HG02763 (cell line): ENCODE results near the gene SLFN14.
A peak's percentile ranks its signal among the peaks of the same experiment; 100 is the strongest.
"Not testable (repeated sequence)": the region's sequence is repeated elsewhere in the genome, so short reads cannot be mapped to it uniquely, and the experiment has no call there.

ENCODE experiments used
- ATAC-seq: cut with Tn5 transposase; IDR thresholded peaks from one replicate; pipeline ENCODE4 v1.9.1; 2021; ENCODE audit warnings: mild to moderate bottlenecking, moderate library complexity; ENCODE audit not compliant: unreplicated experiment

Gene SLFN14

GRCh38 chr17:35560703-35561102 lies at the start of gene SLFN14:
SLFN14 (minus strand) TSS chr17:35560819; CDS start chr17:35558062, 2,757 bp downstream.
- ATAC-seq, result no peak

- no peak for ATAC-seq
These were observed 49.2 kb upstream of the SLFN14 start for GRCh38 chr17:35609831-35610230.

GRCh38 chr17:35607239-35607847 lies 46.7 kb upstream of the SLFN14 start:
- no peak for ATAC-seq

- no peak for ATAC-seq
These were observed 45.1 kb upstream of the SLFN14 start for GRCh38 chr17:35605678-35606077.

- no peak for ATAC-seq
These were observed 43.1 kb upstream of the SLFN14 start for GRCh38 chr17:35603674-35604073.

- ATAC-seq, result no peak
These were observed 37.0 kb upstream of the SLFN14 start for GRCh38 chr17:35597604-35598003.

GRCh38 chr17:35596530-35597233 lies 36.1 kb upstream of the SLFN14 start:
- no peak for ATAC-seq

GRCh38 chr17:35596072-35596471 lies 35.5 kb upstream of the SLFN14 start:
- ATAC-seq, result no peak

GRCh38 chr17:35588196-35588920 lies 27.7 kb upstream of the SLFN14 start:
- ATAC-seq, result no peak

GRCh38 chr17:35587074-35587961 lies 26.7 kb upstream of the SLFN14 start, which contains the start of gene AP2B1:
AP2B1 (plus strand) TSS chr17:35587322; CDS start chr17:35594031, 6,709 bp downstream.
- ATAC-seq, result peak; percentile 95

GRCh38 chr17:35586569-35587073 lies 26.0 kb upstream of the SLFN14 start:
- ATAC-seq, result no peak

GRCh38 chr17:35584061-35584460 lies 23.4 kb upstream of the SLFN14 start:
- ATAC-seq, result no peak

- no peak for ATAC-seq
These were observed 18.4 kb upstream of the SLFN14 start for GRCh38 chr17:35578929-35579432.

- peak; percentile 88 for ATAC-seq
These were observed 17.7 kb upstream of the SLFN14 start, which contains the start of gene PEX12 for GRCh38 chr17:35578197-35578928. PEX12 (minus strand) TSS chr17:35578571; CDS start chr17:35578021, 550 bp downstream.

GRCh38 chr17:35577830-35578196 lies 17.2 kb upstream of the SLFN14 start:
- no peak for ATAC-seq

- ATAC-seq, result no peak
These were observed 15.1 kb upstream of the SLFN14 start for GRCh38 chr17:35575759-35576158.

GRCh38 chr17:35569405-35569804 lies 8.8 kb upstream of the SLFN14 start:
- no peak for ATAC-seq

- no peak for ATAC-seq
These were observed 7.9 kb upstream of the SLFN14 start for GRCh38 chr17:35568561-35568960.

GRCh38 chr17:35566968-35567367 lies 6.3 kb upstream of the SLFN14 start:
- no peak for ATAC-seq

GRCh38 chr17:35563181-35563580 lies 2.6 kb upstream of the SLFN14 start:
- not testable (repeated sequence) for ATAC-seq
